Panc1 (cell line): ENCODE measurements around the gene RHEB. TPM values are rescaled to one million over a fixed set of nuclear protein-coding genes. Genes with fewer than 3 reads are reported as not detected.

Experiments used
- ATAC-seq: fragments of 200-7000 bp; cut with Tn5 transposase; 2 replicates; pipeline ENCODE4 v1.9.1; 2020; ENCODE audit warnings: mild to moderate bottlenecking, moderate library complexity
- BruUV-seq: library from RNA; stranded (reverse); fragments of 400-500 nt; replicated peaks from 2 replicates; lab custom pipeline; 2021; lab: Mats Ljungman, UMichigan
- CTCF ChIA-PET: fragments of 300-600 bp; sonication (Branson Sonifier 250); formaldehyde crosslinking; loops from one replicate; lab custom pipeline; 2022; ENCODE audit warnings: antibody characterized with exemption; lab: Charles Lee
- POLR2A ChIA-PET: fragments of 300-600 bp; sonication (Branson Sonifier 250); formaldehyde crosslinking; loops from one replicate; lab custom pipeline; 2022; ENCODE audit warnings: antibody characterized with exemption; lab: Charles Lee
- DNase-seq: peaks from one replicate; pipeline ENCODE4 v3.0.0-alpha.2; 2010; ENCODE audit warnings: low read depth, low spot score
- H3K27ac ChIP-seq: 2 replicates; pipeline ENCODE4 v1.5.1; 2011; ENCODE audit warnings: mild to moderate bottlenecking, low read length, inconsistent platforms
- H3K27me3 ChIP-seq: fragments of 200-500 bp; sonication (Bioruptor generic); 2 replicates; pipeline ENCODE4 v1.6.0; 2014; ENCODE audit warnings: low read length, inconsistent platforms; ENCODE audit not compliant: control insufficient read depth, insufficient read depth
- H3K36me3 ChIP-seq: fragments of 200-500 bp; sonication (Bioruptor generic); 2 replicates; pipeline ENCODE4 v1.5.1; 2014; ENCODE audit warnings: inconsistent platforms, mild to moderate bottlenecking, low read length, moderate library complexity; ENCODE audit not compliant: control insufficient read depth, insufficient read depth
- H3K4me1 ChIP-seq: 2 replicates; pipeline ENCODE4 v1.5.1; 2011; ENCODE audit warnings: inconsistent platforms, mild to moderate bottlenecking, low read length, moderate library complexity; ENCODE audit not compliant: control insufficient read depth, insufficient read depth
- H3K4me3 ChIP-seq, 2 experiments: 2 replicates each; pipeline ENCODE4 v1.5.1; 2011 to 2012; ENCODE audit warnings: low read depth in 2 of 2, low read length in 2 of 2, mild to moderate bottlenecking in 2 of 2, inconsistent platforms in 1 of 2, moderate library complexity in 1 of 2
- H3K9me3 ChIP-seq: fragments of 200-500 bp; sonication (Bioruptor generic); 2 replicates; pipeline ENCODE4 v1.5.1; 2014; ENCODE audit warnings: low read depth, mild to moderate bottlenecking, inconsistent platforms, low read length, moderate library complexity; ENCODE audit not compliant: control insufficient read depth, insufficient read depth
- CTCF ChIP-seq: fragments of 450-650 bp; IDR thresholded peaks from 2 replicates; pipeline ENCODE4 v1.5.1; 2017; ENCODE audit warnings: mild to moderate bottlenecking
- POLR2AphosphoS5 ChIP-seq: IDR thresholded peaks from 2 replicates; pipeline ENCODE4 v1.6.1; 2012; ENCODE audit warnings: mild to moderate bottlenecking, low read depth, low read length, moderate library complexity
- REST ChIP-seq, 2 experiments: IDR thresholded peaks; 2 replicates each; pipeline ENCODE4 v1.6.1; 2011 to 2012; ENCODE audit warnings: low read depth in 2 of 2, control low read depth in 1 of 2, low read length in 1 of 2, mild to moderate bottlenecking in 1 of 2, moderate library complexity in 1 of 2; ENCODE audit not compliant: insufficient read depth in 1 of 2
- SIN3A ChIP-seq: IDR thresholded peaks from 2 replicates; pipeline ENCODE4 v1.6.1; 2012; ENCODE audit warnings: low read depth, mild to moderate bottlenecking, low read length, moderate library complexity, borderline replicate concordance; ENCODE audit not compliant: insufficient read depth
- TCF7L2 ChIP-seq: IDR thresholded peaks from 2 replicates; pipeline ENCODE4 v1.6.1; 2011; ENCODE audit warnings: mild to moderate bottlenecking, low read depth, low read length, inconsistent platforms
- in situ Hi-C: cut with HindIII; loops from 2 replicates; pipeline ENCODE4 v1.10.0; 2016; ENCODE audit warnings: low sequenced_read_pairs, low pct_unique_long_range_greater_than_20kb
- intact Hi-C: fragments of 100-400 bp; cut with micrococcal nuclease; formaldehyde crosslinking; loops from one replicate; pipeline ENCODE4 v1.10.0; 2022; ENCODE audit not compliant: unreplicated experiment
- total RNA-seq: library from RNA; stranded (reverse); gene quantifications from one replicate; pipeline ENCODE4 v1.2.1, GENCODE V29; 2021; ENCODE audit not compliant: unreplicated experiment

The RHEB gene
- total RNA-seq, 1 experiment from 2014 or later, result 259 TPM

GRCh38 chr7:151424799-151425198 is 94.9 kb downstream of the RHEB start:
- BruUV-seq, result no TSS peak

GRCh38 chr7:151423936-151424335 is 95.8 kb downstream of the RHEB start:
- ATAC-seq (no peak), DNase-seq (no peak)
- H3K27me3 ChIP-seq, result no peaks in the 10 kb centered on the region
- H3K27ac ChIP-seq, result no peak overlapping the region; the same call in 1 of the 2 replicates
- ChIA-PET CTCF (interaction anchor here (0.6 kb wide), 1 partner anchor 42 kb away, joined by 3 read pairs; no protein-coding TSS in a partner anchor), POLR2A (no interaction called here)
- no peak overlapping the region for H3K4me3 ChIP-seq
- intact Hi-C loops, result no loop called here
- TF ChIP-seq REST (IDR thresholded peaks at IDR 0.05; ENCODE audit: insufficient read depth in 1 of 2, low read depth in 2 of 2, low read length in 1 of 2) (no peak), SIN3A (no peak), TCF7L2 (no peak), POLR2AphosphoS5 (no peak), CTCF (no peak)
- H3K9me3 ChIP-seq, result peaks cover 9% of the 10 kb centered on the region; the same call in 1 of the 2 replicates
- in situ Hi-C loops, result no loop called here
- no TSS peak for BruUV-seq
- H3K36me3 ChIP-seq, result no peaks in the 10 kb centered on the region
- peaks cover 29% of the 10 kb centered on the region for H3K4me1 ChIP-seq

More at GRCh38 chr7:151424799-151425198, 94.9 kb downstream of the RHEB start:
- POLR2A ChIA-PET, result no interaction called here
- DNase-seq (no peak), ATAC-seq (no peak)
- no peak for TF ChIP-seq POLR2AphosphoS5
- no peak for TF ChIP-seq SIN3A
- no peak for TF ChIP-seq CTCF
- no peak for TF ChIP-seq REST (IDR thresholded peaks at IDR 0.05; ENCODE audit: insufficient read depth in 1 of 2, low read depth in 2 of 2, low read length in 1 of 2)
- no peak for TF ChIP-seq TCF7L2
- CTCF ChIA-PET, result no interaction called here
- peak overlapping the region; percentile 81; the same call in 1 of the 2 replicates for H3K27ac ChIP-seq
- no peaks in the 10 kb centered on the region for H3K36me3 ChIP-seq
- in situ Hi-C loops, result no loop called here
- H3K4me3 ChIP-seq, result no peak overlapping the region
- peaks cover 7% of the 10 kb centered on the region; the same call in 1 of the 2 replicates for H3K9me3 ChIP-seq
- peaks cover 37% of the 10 kb centered on the region for H3K4me1 ChIP-seq
- intact Hi-C loops, result no loop called here
- no peaks in the 10 kb centered on the region for H3K27me3 ChIP-seq
